Loucy (cell line): ENCODE results near the gene TASP1.

Source experiments
- H2AFZ ChIP-seq: fragments of 200-600 bp; sonication (generic); 2 replicates; pipeline ENCODE4 v1.6.0; 2016; ENCODE audit warnings: antibody characterized with exemption, mild to moderate bottlenecking, low read length, moderate library complexity
- H3F3A ChIP-seq: fragments of 200-600 bp; 2 replicates; pipeline ENCODE4 v1.6.0; 2016; ENCODE audit warnings: antibody characterized with exemption, low read depth, mild to moderate bottlenecking
- H3K27me3 ChIP-seq: fragments of 200-600 bp; sonication (generic); 2 replicates; pipeline ENCODE4 v1.6.1; 2014; ENCODE audit warnings: low read length, mild to moderate bottlenecking; ENCODE audit not compliant: insufficient read depth, poor library complexity, severe bottlenecking
- H3K36me3 ChIP-seq: fragments of 200-600 bp; sonication (generic); 2 replicates; pipeline ENCODE4 v1.6.1; 2016; ENCODE audit warnings: low read length; ENCODE audit not compliant: insufficient read depth
- H3K4me1 ChIP-seq: fragments of 200-600 bp; sonication (generic); 2 replicates; pipeline ENCODE4 v1.5.1; 2014; ENCODE audit warnings: low read length, mild to moderate bottlenecking; ENCODE audit not compliant: insufficient read depth, poor library complexity, severe bottlenecking
- H3K4me2 ChIP-seq: fragments of 200-600 bp; sonication (generic); 2 replicates; pipeline ENCODE4 v1.6.0; 2014; ENCODE audit warnings: antibody characterized with exemption, low read length, low read depth, mild to moderate bottlenecking; ENCODE audit not compliant: poor library complexity, severe bottlenecking
- H3K4me3 ChIP-seq: fragments of 200-600 bp; sonication (generic); 2 replicates; pipeline ENCODE4 v1.5.1; 2014; ENCODE audit warnings: low read length, mild to moderate bottlenecking, mixed read lengths; ENCODE audit not compliant: poor library complexity, severe bottlenecking
- H3K79me2 ChIP-seq: fragments of 200-600 bp; sonication (generic); 2 replicates; pipeline ENCODE4 v1.6.1; 2014; ENCODE audit warnings: low read length; ENCODE audit not compliant: insufficient read depth
- H3K9ac ChIP-seq: fragments of 200-600 bp; sonication (generic); 2 replicates; pipeline ENCODE4 v1.6.0; 2014; ENCODE audit warnings: mild to moderate bottlenecking, low read depth, low read length, moderate library complexity; ENCODE audit not compliant: poor library complexity, severe bottlenecking
- H3K9me2 ChIP-seq: fragments of 200-600 bp; sonication (generic); replicated peaks from 2 replicates; pipeline ENCODE4 v1.6.1; 2016; ENCODE audit warnings: low read depth, low read length, mixed read lengths
- H3K9me3 ChIP-seq: fragments of 200-600 bp; sonication (generic); 2 replicates; pipeline ENCODE4 v1.6.1; 2014; ENCODE audit warnings: mild to moderate bottlenecking, antibody characterized with exemption, low read length, low read depth; ENCODE audit not compliant: insufficient read depth
- H4K20me1 ChIP-seq: fragments of 200-600 bp; sonication (generic); 2 replicates; pipeline ENCODE4 v1.6.0; 2014; ENCODE audit warnings: antibody characterized with exemption, low read length, mild to moderate bottlenecking; ENCODE audit not compliant: insufficient read depth, poor library complexity, severe bottlenecking
- CTCF ChIP-seq: fragments of 200-600 bp; sonication (generic); conservative IDR thresholded peaks from 2 replicates; pipeline ENCODE4 v1.5.1; 2014; ENCODE audit warnings: mild to moderate bottlenecking, antibody characterized with exemption, low read length
- EZH2phosphoT487 ChIP-seq: fragments of 200-600 bp; IDR thresholded peaks from 2 replicates; pipeline ENCODE4 v1.6.1; 2018; ENCODE audit warnings: antibody characterized with exemption, mild to moderate bottlenecking, moderate library complexity, borderline replicate concordance

Gene TASP1

GRCh38 chr20:13340088-13340487 lies 298.6 kb downstream of the TASP1 start:
- H3K9ac ChIP-seq = no peak overlapping the region
- H3F3A ChIP-seq = no peaks in the 10 kb centered on the region
- H3K9me2 ChIP-seq = no peaks in the 10 kb centered on the region
- H3K36me3 ChIP-seq = no peaks in the 10 kb centered on the region
- H4K20me1 ChIP-seq = no peaks in the 10 kb centered on the region
- no peaks in the 10 kb centered on the region for H3K9me3 ChIP-seq
- no peaks in the 10 kb centered on the region for H3K27me3 ChIP-seq
- TF ChIP-seq EZH2phosphoT487 (no peak), CTCF (no peak)
- no peak overlapping the region for H2AFZ ChIP-seq
- no peaks in the 10 kb centered on the region for H3K79me2 ChIP-seq
- H3K4me2 ChIP-seq = no peak overlapping the region
- H3K4me3 ChIP-seq = no peak overlapping the region
- H3K4me1 ChIP-seq = no peaks in the 10 kb centered on the region
